GM13976 (cell line): ENCODE measurements around the gene OR14C36.
"Not testable (repeated sequence)": the region's sequence is repeated elsewhere in the genome, so short reads cannot be mapped to it uniquely, and the experiment has no call there.

Source experiments
- DNase-seq: peaks from one replicate; pipeline ENCODE4 v3.0.0; 2012; ENCODE audit warnings: low spot score
- CTCF ChIP-seq: IDR thresholded peaks from 2 replicates; pipeline ENCODE4 v1.5.1; 2012; ENCODE audit warnings: borderline replicate concordance, mild to moderate bottlenecking; ENCODE audit not compliant: insufficient read depth; ENCODE audit errors: extremely low read depth, missing control alignments, control extremely low read depth
- in situ Hi-C: fragments of 300-500 bp; cut with MboI; formaldehyde crosslinking; loops from one replicate; pipeline ENCODE4 v1.12.0; 2022; ENCODE audit warnings: low sequenced_read_pairs, mixed read lengths, inconsistent platforms; ENCODE audit not compliant: unreplicated experiment

OR14C36 gene

GRCh38 chr1:248348475-248348874, at the start of gene OR14C36:
TSS of gene OR14C36 (plus strand) at chr1:248348775. CDS start at chr1:248348775, 0 bp downstream.
- no peak for TF ChIP-seq CTCF
- no peak for DNase-seq
- in situ Hi-C loops, result no loop called here

- TF ChIP-seq CTCF, result no peak
- DNase-seq, result no peak
- in situ Hi-C loops, result no loop called here
Measured at GRCh38 chr1:248303324-248303723, 45.3 kb upstream of the OR14C36 start, which contains the start of gene OR2T12. TSS of gene OR2T12 (minus strand) at chr1:248303424. CDS start at chr1:248295578, 7,846 bp downstream.

- in situ Hi-C loops, DNase-seq: not testable (repeated sequence)
Measured at GRCh38 chr1:248305672-248306071, 42.9 kb upstream of the OR14C36 start.

- no peak for TF ChIP-seq CTCF
- in situ Hi-C loops, result no loop called here
Measured at GRCh38 chr1:248306103-248306502, 42.5 kb upstream of the OR14C36 start.

GRCh38 chr1:248306740-248307139, 41.8 kb upstream of the OR14C36 start:
- in situ Hi-C loops, DNase-seq: not testable (repeated sequence)

More at GRCh38 chr1:248306103-248306502, 42.5 kb upstream of the OR14C36 start:
- no peak for DNase-seq

- no peak for DNase-seq
- no peak for TF ChIP-seq CTCF
- in situ Hi-C loops, result no loop called here
Measured at GRCh38 chr1:248316796-248317195, 31.8 kb upstream of the OR14C36 start.

GRCh38 chr1:248324468-248324867, 24.1 kb upstream of the OR14C36 start, which contains the start of gene OR2M7:
TSS of gene OR2M7 (minus strand) at chr1:248324568. CDS start at chr1:248324568, 0 bp downstream.
- DNase-seq, result no peak
- no peak for TF ChIP-seq CTCF
- in situ Hi-C loops, result no loop called here

GRCh38 chr1:248343451-248343850, 5.1 kb upstream of the OR14C36 start:
- DNase-seq, result no peak
- in situ Hi-C loops, result no loop called here
- no peak for TF ChIP-seq CTCF
